Endodermal cell (in vitro differentiated cells): ENCODE results near the gene ARHGEF12. TPM values are rescaled to one million over a fixed set of nuclear protein-coding genes. Genes with fewer than 3 reads are reported as not detected.

Experiments used
- DNase-seq: peaks from one replicate; pipeline ENCODE4 v3.0.0-alpha.2; 2017
- H3K27ac ChIP-seq: 2 replicates; pipeline ENCODE4 v1.5.1; 2013; ENCODE audit warnings: mild to moderate bottlenecking, low read depth, low read length, moderate library complexity
- H3K27me3 ChIP-seq: 2 replicates; pipeline ENCODE4 v1.6.1; 2013; ENCODE audit warnings: mild to moderate bottlenecking, low read length, moderate library complexity; ENCODE audit not compliant: insufficient read depth, control insufficient read depth, poor library complexity, severe bottlenecking
- H3K36me3 ChIP-seq: 2 replicates; pipeline ENCODE4 v1.7.0; 2013; ENCODE audit warnings: mild to moderate bottlenecking, low read length, moderate library complexity; ENCODE audit not compliant: control insufficient read depth, insufficient read depth
- H3K4me1 ChIP-seq: one replicate; pipeline ENCODE4 v1.7.0; 2013; ENCODE audit warnings: low read length; ENCODE audit not compliant: control insufficient read depth, insufficient read depth
- H3K4me3 ChIP-seq: 2 replicates; pipeline ENCODE4 v1.5.1; 2013; ENCODE audit warnings: mild to moderate bottlenecking, low read length, moderate library complexity
- H3K9ac ChIP-seq: 2 replicates; pipeline ENCODE4 v1.6.1; 2013; ENCODE audit warnings: mild to moderate bottlenecking, low read length, moderate library complexity; ENCODE audit not compliant: poor library complexity, severe bottlenecking; ENCODE audit errors: extremely low read depth
- H3K9me3 ChIP-seq: 2 replicates; pipeline ENCODE4 v1.6.1; 2013; ENCODE audit warnings: mild to moderate bottlenecking, low read length, moderate library complexity; ENCODE audit not compliant: control insufficient read depth
- H3K27ac Mint-ChIP-seq: 2 replicates; pipeline ENCODE4 v1.8.0; 2020; ENCODE audit warnings: mixed read lengths
- H3K27me3 Mint-ChIP-seq: 2 replicates; pipeline ENCODE4 v1.8.0; 2021; ENCODE audit warnings: mild to moderate bottlenecking, mixed read lengths; ENCODE audit not compliant: insufficient read depth
- H3K36me3 Mint-ChIP-seq: 2 replicates; pipeline ENCODE4 v1.8.0; 2020; ENCODE audit warnings: low read depth, mixed read lengths
- H3K4me1 Mint-ChIP-seq: 2 replicates; pipeline ENCODE4 v1.8.0; 2020; ENCODE audit warnings: mixed read lengths
- H3K4me3 Mint-ChIP-seq: 2 replicates; pipeline ENCODE4 v1.8.0; 2020; ENCODE audit warnings: mild to moderate bottlenecking, moderate library complexity, mixed read lengths
- H3K9me3 Mint-ChIP-seq: 2 replicates; pipeline ENCODE4 v1.8.0; 2020; ENCODE audit warnings: mild to moderate bottlenecking, mixed read lengths
- WGBS, 2 experiments: methylation state at CpG; one replicate each; pipeline versions ENCODE4 v1.1.5 to v1.1.7; 2013; ENCODE audit warnings: missing lambda C conversion rate in 2 of 2, mixed read lengths in 1 of 2; ENCODE audit not compliant: insufficient coverage in 1 of 2, insufficient read length in 1 of 2; 5-methylcytosine and 5-hydroxymethylcytosine counted together
- total RNA-seq, 2 donors: library from RNA; stranded (reverse); fragmentation: NEBNext Ultra II Directional in 1 of 2; extraction: Animal tissue kit (Norgen Biotek cat#: 25700) in 1 of 2; gene quantifications; 2 replicates in 1 of 2; 3 replicates in 1 of 2; pipeline ENCODE4 v1.2.1, GENCODE V29; 2021
- TF ChIP-seq, protein P1 (sequence below): fragments of 200-600 bp; sonication (generic); conservative IDR thresholded peaks from 2 replicates; pipeline ENCODE4 v1.5.0; 2021; ENCODE audit warnings: antibody characterized with exemption, mild to moderate bottlenecking

The ARHGEF12 gene
- total RNA-seq, 2 donors from 2014 or later: 35.3 to 38.7 TPM

DNA sequence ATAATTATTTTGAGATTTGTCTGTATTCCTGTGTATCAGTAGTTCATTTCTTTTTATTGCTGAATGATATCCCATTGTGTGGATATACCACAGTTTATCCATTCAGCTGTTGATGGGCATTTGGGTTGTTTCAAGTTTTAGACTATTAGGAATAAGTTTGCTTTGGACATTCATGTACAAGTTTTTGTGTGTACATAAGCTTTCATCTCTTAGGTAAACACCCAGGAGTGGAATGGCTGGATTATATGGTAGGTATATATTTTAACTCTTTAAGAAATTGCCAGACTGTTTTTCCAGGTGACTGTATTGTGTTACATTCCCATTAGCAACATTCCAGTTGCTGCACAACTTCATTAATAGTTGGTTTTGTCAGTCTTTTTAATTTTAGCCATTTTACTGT lies 52.0 kb downstream of the ARHGEF12 start:
- Mint-ChIP-seq H3K27me3 (no peaks in the 10 kb centered on the region), H3K27ac (no peak overlapping the region), H3K4me3 (no peak overlapping the region), H3K36me3 (peaks cover 4% of the 10 kb centered on the region), H3K9me3 (peaks cover 20% of the 10 kb centered on the region), H3K4me1 (peaks cover 10% of the 10 kb centered on the region)
- Histone ChIP-seq H3K9ac (no peak overlapping the region), H3K27me3 (no peaks in the 10 kb centered on the region), H3K36me3 (no peaks in the 10 kb centered on the region), H3K27ac (no peak overlapping the region), H3K4me3 (no peak overlapping the region), H3K4me1 (no peaks in the 10 kb centered on the region), H3K9me3 (peaks cover 8% of the 10 kb centered on the region)
- TF ChIP-seq, protein P1, sequence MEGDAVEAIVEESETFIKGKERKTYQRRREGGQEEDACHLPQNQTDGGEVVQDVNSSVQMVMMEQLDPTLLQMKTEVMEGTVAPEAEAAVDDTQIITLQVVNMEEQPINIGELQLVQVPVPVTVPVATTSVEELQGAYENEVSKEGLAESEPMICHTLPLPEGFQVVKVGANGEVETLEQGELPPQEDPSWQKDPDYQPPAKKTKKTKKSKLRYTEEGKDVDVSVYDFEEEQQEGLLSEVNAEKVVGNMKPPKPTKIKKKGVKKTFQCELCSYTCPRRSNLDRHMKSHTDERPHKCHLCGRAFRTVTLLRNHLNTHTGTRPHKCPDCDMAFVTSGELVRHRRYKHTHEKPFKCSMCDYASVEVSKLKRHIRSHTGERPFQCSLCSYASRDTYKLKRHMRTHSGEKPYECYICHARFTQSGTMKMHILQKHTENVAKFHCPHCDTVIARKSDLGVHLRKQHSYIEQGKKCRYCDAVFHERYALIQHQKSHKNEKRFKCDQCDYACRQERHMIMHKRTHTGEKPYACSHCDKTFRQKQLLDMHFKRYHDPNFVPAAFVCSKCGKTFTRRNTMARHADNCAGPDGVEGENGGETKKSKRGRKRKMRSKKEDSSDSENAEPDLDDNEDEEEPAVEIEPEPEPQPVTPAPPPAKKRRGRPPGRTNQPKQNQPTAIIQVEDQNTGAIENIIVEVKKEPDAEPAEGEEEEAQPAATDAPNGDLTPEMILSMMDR: no peak
- DNase-seq: no peak

DNA sequence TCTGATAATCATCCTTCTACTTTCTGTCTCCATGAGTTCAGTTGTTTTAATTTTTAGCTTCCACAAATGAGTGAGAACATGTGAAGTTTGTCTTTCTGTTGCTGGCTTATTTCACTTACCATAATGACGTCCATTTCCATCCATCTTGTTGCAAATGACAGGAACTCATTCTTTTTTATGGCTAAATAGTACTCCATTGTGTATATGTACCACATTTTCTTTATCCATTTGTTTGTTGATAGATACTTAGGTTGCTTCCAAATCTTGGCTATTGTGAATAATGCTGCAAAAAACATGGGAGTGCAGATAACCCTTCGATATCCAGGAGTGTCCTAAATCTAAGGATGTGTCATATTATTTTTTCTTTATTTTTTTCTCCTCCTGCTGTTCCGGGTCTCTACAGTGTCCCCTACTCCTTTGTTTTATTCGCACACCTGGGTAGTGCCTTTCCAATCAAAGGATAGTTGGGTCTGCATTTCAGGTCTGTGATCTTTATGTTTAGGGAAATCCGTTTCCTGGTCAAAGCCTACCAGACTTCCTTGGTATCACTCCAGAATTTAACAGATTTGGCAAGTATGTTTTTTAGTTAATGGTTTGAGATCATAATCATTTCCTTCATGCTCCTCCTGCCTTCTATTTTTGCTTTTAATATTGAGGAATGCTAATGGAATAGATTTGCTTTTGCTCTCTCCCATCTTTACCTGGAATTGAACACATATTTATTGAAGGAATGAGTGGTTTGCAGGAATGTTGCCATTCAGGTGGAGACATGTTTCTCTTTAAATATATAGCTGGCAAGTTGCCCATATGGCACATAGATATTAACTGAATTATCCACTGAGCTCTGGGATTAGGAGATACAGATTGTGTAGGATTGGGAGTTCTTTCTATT lies 53.7 kb downstream of the ARHGEF12 start:
- TF ChIP-seq, protein P1: no peak
- no peaks in the 10 kb centered on the region for H3K27me3 ChIP-seq
- Mint-ChIP-seq H3K4me3 (no peak overlapping the region), H3K4me1 (peaks cover 10% of the 10 kb centered on the region), H3K27ac (no peak overlapping the region), H3K36me3 (peaks cover 8% of the 10 kb centered on the region), H3K9me3 (peaks cover 27% of the 10 kb centered on the region), H3K27me3 (no peaks in the 10 kb centered on the region)
- H3K27ac ChIP-seq: no peak overlapping the region
- no peak overlapping the region for H3K9ac ChIP-seq
- H3K4me3 ChIP-seq: no peak overlapping the region
- no peaks in the 10 kb centered on the region for H3K36me3 ChIP-seq
- 80 to 96% methylated on average over 1 to 5 of the region's 5 CpGs for WGBS, 2 experiments
- H3K9me3 ChIP-seq: peaks cover 19% of the 10 kb centered on the region
- no peaks in the 10 kb centered on the region for H3K4me1 ChIP-seq
- no peak for DNase-seq

DNA sequence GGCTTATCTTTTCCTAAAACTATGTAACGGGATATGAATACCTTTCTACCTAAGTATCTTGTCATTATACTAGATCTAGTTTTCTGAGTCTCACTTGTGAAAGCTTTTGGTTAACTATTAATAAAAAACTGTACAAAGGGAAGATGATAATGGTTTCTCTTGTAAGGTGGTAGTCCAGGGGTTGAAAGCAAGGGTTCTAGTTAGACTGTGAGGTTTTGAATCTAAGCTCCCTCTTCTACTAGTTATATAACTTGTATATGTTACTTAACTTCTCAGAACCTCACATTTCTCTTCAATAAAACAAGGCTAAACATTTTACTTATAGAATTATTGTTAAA lies 54.3 kb downstream of the ARHGEF12 start:
- no CpG with 5 or more reads among the region's 1 CpG for WGBS, 2 experiments
- Histone ChIP-seq H3K27ac (no peak overlapping the region), H3K9me3 (peaks cover 25% of the 10 kb centered on the region), H3K4me3 (no peak overlapping the region), H3K36me3 (no peaks in the 10 kb centered on the region), H3K4me1 (no peaks in the 10 kb centered on the region), H3K9ac (no peak overlapping the region), H3K27me3 (no peaks in the 10 kb centered on the region)
- peaks cover 32% of the 10 kb centered on the region for H3K9me3 Mint-ChIP-seq
- no peak overlapping the region for H3K27ac Mint-ChIP-seq
- no peak overlapping the region for H3K4me3 Mint-ChIP-seq
- no peak for DNase-seq
- H3K36me3 Mint-ChIP-seq: peaks cover 12% of the 10 kb centered on the region
- TF ChIP-seq, protein P1: no peak
- H3K27me3 Mint-ChIP-seq: no peaks in the 10 kb centered on the region
- H3K4me1 Mint-ChIP-seq: peaks cover 6% of the 10 kb centered on the region
